HEK293 (cell line): ENCODE data around the gene ACSS2.

Experiments used
- CTCF ChIA-PET: fragments of 350-600 bp; formaldehyde crosslinking; extraction: SDS; loops from one replicate; lab custom pipeline; 2021; ENCODE audit warnings: antibody characterized with exemption; lab: Yijun Ruan, JAX
- POLR2A ChIA-PET: fragments of 300-600 bp; formaldehyde crosslinking; extraction: SDS; loops from one replicate; lab custom pipeline; 2020; ENCODE audit warnings: antibody characterized with exemption, inconsistent platforms; lab: Yijun Ruan, JAX
- H3K27ac ChIP-seq: fragments of 200-500 bp; sonication (Bioruptor generic); 2 replicates; pipeline ENCODE4 v1.5.1; 2014; ENCODE audit warnings: low read depth, low read length, control low read depth, inconsistent platforms; ENCODE audit errors: extremely low read depth
- H3K36me3 ChIP-seq, 2 experiments: fragments of 200-500 bp in 1 of 2; sonication (Bioruptor generic) in 1 of 2; 1 replicate in 1 of 2; 2 replicates in 1 of 2; pipeline ENCODE4 v1.5.1; 2014 to 2017; ENCODE audit warnings: inconsistent platforms in 2 of 2, low read length in 2 of 2; ENCODE audit not compliant: control insufficient read depth in 2 of 2, insufficient read depth in 1 of 2
- H3K4me1 ChIP-seq: fragments of 200-500 bp; sonication (Bioruptor generic); 2 replicates; pipeline ENCODE4 v1.5.1; 2014; ENCODE audit warnings: mild to moderate bottlenecking, low read length, inconsistent platforms; ENCODE audit not compliant: control insufficient read depth, insufficient read depth
- H3K4me3 ChIP-seq: 2 replicates; pipeline ENCODE4 v1.5.1; 2011; ENCODE audit warnings: low read depth, mild to moderate bottlenecking, control low read depth, low read length, moderate library complexity
- H3K9me3 ChIP-seq: fragments of 200-500 bp; sonication (Bioruptor generic); 2 replicates; pipeline ENCODE4 v1.5.1; 2014; ENCODE audit warnings: low read depth, low read length, inconsistent platforms; ENCODE audit not compliant: control insufficient read depth, insufficient read depth
- BCL11A ChIP-seq: fragments of 450-650 bp; formaldehyde crosslinking; IDR thresholded peaks from 2 replicates; pipeline ENCODE4 v1.5.1; 2016; ENCODE audit warnings: low read depth, missing biosample characterization, missing genetic modification characterization
- FEZF1 ChIP-seq: fragments of 450-650 bp; formaldehyde crosslinking; IDR thresholded peaks from 2 replicates; pipeline ENCODE4 v1.5.1; 2016; ENCODE audit warnings: missing biosample characterization, missing genetic modification characterization
- KLF10 ChIP-seq: fragments of 450-650 bp; IDR thresholded peaks from 2 replicates; pipeline ENCODE4 v1.5.1; 2018; ENCODE audit warnings: missing biosample characterization, mild to moderate bottlenecking, missing genetic modification characterization
- KLF8 ChIP-seq: fragments of 450-650 bp; formaldehyde crosslinking; IDR thresholded peaks from 2 replicates; pipeline ENCODE4 v1.5.1; 2016; ENCODE audit warnings: missing biosample characterization, missing genetic modification characterization
- MEIS1 ChIP-seq: sonication (generic); formaldehyde crosslinking; IDR thresholded peaks from 2 replicates; pipeline ENCODE4 v1.8.1; 2022; ENCODE audit warnings: missing genetic modification reagents, mild to moderate bottlenecking, borderline replicate concordance
- PRDM6 ChIP-seq: fragments of 450-650 bp; formaldehyde crosslinking; IDR thresholded peaks from 2 replicates; pipeline ENCODE4 v1.5.1; 2017; ENCODE audit warnings: missing biosample characterization, missing genetic modification characterization
- SCRT2 ChIP-seq: fragments of 450-650 bp; formaldehyde crosslinking; IDR thresholded peaks from 2 replicates; pipeline ENCODE4 v1.5.1; 2016; ENCODE audit warnings: missing biosample characterization, missing genetic modification characterization
- SP3 ChIP-seq: fragments of 450-650 bp; formaldehyde crosslinking; IDR thresholded peaks from 2 replicates; pipeline ENCODE4 v1.5.1; 2016; ENCODE audit warnings: missing biosample characterization, missing genetic modification characterization
- ZBTB10 ChIP-seq: fragments of 450-650 bp; formaldehyde crosslinking; IDR thresholded peaks from 2 replicates; pipeline ENCODE4 v1.5.1; 2016; ENCODE audit warnings: missing biosample characterization, missing genetic modification characterization
- ZBTB48 ChIP-seq: fragments of 450-650 bp; formaldehyde crosslinking; IDR thresholded peaks from 2 replicates; pipeline ENCODE4 v1.5.1; 2016; ENCODE audit warnings: missing biosample characterization, missing genetic modification characterization
- ZFP69B ChIP-seq: fragments of 450-650 bp; formaldehyde crosslinking; IDR thresholded peaks from 2 replicates; pipeline ENCODE4 v1.5.1; 2016; ENCODE audit warnings: missing biosample characterization, missing genetic modification characterization
- ZNF114 ChIP-seq: fragments of 450-650 bp; formaldehyde crosslinking; IDR thresholded peaks from 2 replicates; pipeline ENCODE4 v1.5.0; 2017; ENCODE audit warnings: missing biosample characterization, missing genetic modification characterization
- ZNF132 ChIP-seq: fragments of 450-650 bp; formaldehyde crosslinking; IDR thresholded peaks from 2 replicates; pipeline ENCODE4 v1.5.1; 2017; ENCODE audit warnings: missing biosample characterization, missing genetic modification characterization, borderline replicate concordance
- ZNF146 ChIP-seq: fragments of 450-650 bp; formaldehyde crosslinking; IDR thresholded peaks from 2 replicates; pipeline ENCODE4 v1.5.1; 2016; ENCODE audit warnings: missing biosample characterization, missing genetic modification characterization
- ZNF214 ChIP-seq: fragments of 450-650 bp; formaldehyde crosslinking; IDR thresholded peaks from 2 replicates; pipeline ENCODE4 v1.5.1; 2017; ENCODE audit warnings: missing biosample characterization, mild to moderate bottlenecking, missing genetic modification characterization, borderline replicate concordance
- ZNF223 ChIP-seq: fragments of 450-650 bp; formaldehyde crosslinking; IDR thresholded peaks from 2 replicates; pipeline ENCODE4 v1.5.1; 2016; ENCODE audit warnings: missing biosample characterization, missing genetic modification characterization
- ZNF274 ChIP-seq, 2 experiments: fragments of 200-500 bp in 1 of 2; fragments of 450-650 bp in 1 of 2; sonication (Bioruptor generic) in 1 of 2; formaldehyde crosslinking in 1 of 2; IDR thresholded peaks; 2 replicates each; pipeline versions ENCODE4 v1.5.1 to v1.6.1; 2014 to 2016; ENCODE audit warnings: borderline replicate concordance in 1 of 2, inconsistent platforms in 1 of 2, low read length in 1 of 2, missing biosample characterization in 1 of 2, missing genetic modification characterization in 1 of 2
- ZNF366 ChIP-seq: fragments of 450-650 bp; formaldehyde crosslinking; conservative IDR thresholded peaks from 2 replicates; pipeline ENCODE4 v1.5.1; 2016; ENCODE audit warnings: missing biosample characterization, missing genetic modification characterization
- ZNF391 ChIP-seq: fragments of 450-650 bp; formaldehyde crosslinking; IDR thresholded peaks from 2 replicates; pipeline ENCODE4 v1.5.1; 2016; ENCODE audit warnings: low read depth, missing biosample characterization, missing genetic modification characterization, borderline replicate concordance
- ZNF426 ChIP-seq: fragments of 450-650 bp; formaldehyde crosslinking; IDR thresholded peaks from 2 replicates; pipeline ENCODE4 v1.5.1; 2017; ENCODE audit warnings: missing biosample characterization, missing genetic modification characterization, mild to moderate bottlenecking, inconsistent platforms, moderate library complexity
- ZNF473 ChIP-seq: fragments of 450-650 bp; formaldehyde crosslinking; IDR thresholded peaks from 2 replicates; pipeline ENCODE4 v1.5.1; 2017; ENCODE audit warnings: missing biosample characterization, missing genetic modification characterization
- ZNF48 ChIP-seq: fragments of 450-650 bp; formaldehyde crosslinking; IDR thresholded peaks from 2 replicates; pipeline ENCODE4 v1.5.1; 2016; ENCODE audit warnings: missing biosample characterization, missing genetic modification characterization
- ZNF548 ChIP-seq: fragments of 450-650 bp; formaldehyde crosslinking; IDR thresholded peaks from 2 replicates; pipeline ENCODE4 v1.5.1; 2016; ENCODE audit warnings: missing biosample characterization, missing genetic modification characterization
- ZNF549 ChIP-seq: fragments of 450-650 bp; IDR thresholded peaks from 2 replicates; pipeline ENCODE4 v1.5.1; 2018; ENCODE audit warnings: missing biosample characterization, missing genetic modification characterization, mild to moderate bottlenecking, inconsistent platforms, moderate library complexity
- ZNF704 ChIP-seq: fragments of 450-650 bp; formaldehyde crosslinking; IDR thresholded peaks from 2 replicates; pipeline ENCODE4 v1.5.1; 2016; ENCODE audit warnings: missing biosample characterization, missing genetic modification characterization
- ZNF747 ChIP-seq: fragments of 450-650 bp; formaldehyde crosslinking; IDR thresholded peaks from 2 replicates; pipeline ENCODE4 v1.5.1; 2016; ENCODE audit warnings: missing biosample characterization, missing genetic modification characterization
- ZSCAN23 ChIP-seq: fragments of 450-650 bp; formaldehyde crosslinking; IDR thresholded peaks from 2 replicates; pipeline ENCODE4 v1.5.1; 2016; ENCODE audit warnings: missing biosample characterization, missing genetic modification characterization
- TF ChIP-seq, protein P1 (sequence below): fragments of 450-650 bp; formaldehyde crosslinking; IDR thresholded peaks from 2 replicates; pipeline ENCODE4 v1.5.1; 2017; ENCODE audit warnings: missing biosample characterization, missing genetic modification characterization

The ACSS2 gene

DNA sequence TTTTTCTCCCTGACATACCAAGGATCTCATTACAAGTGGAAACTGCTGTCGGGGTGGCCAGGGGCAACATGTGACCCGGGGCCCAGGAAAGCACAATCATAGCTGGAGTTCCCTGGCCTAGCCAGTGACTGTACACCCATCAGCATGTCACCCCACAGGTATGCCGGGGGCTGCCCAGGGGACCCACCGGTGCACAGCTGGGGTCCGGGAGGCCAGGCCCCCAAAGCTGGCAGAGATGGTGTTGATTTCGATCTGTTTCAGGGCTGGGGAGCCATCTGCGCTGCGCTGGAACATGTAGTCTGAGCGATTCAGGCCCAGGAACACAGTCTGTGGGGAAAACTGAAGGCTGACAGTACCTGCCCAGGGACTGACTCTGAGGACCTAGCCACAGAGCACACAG is 65.9 kb downstream of the ACSS2 start:
- TF ChIP-seq ZNF214 (tag by site-specific recombination): no peak
- TF ChIP-seq ZNF391 (tag by site-specific recombination): no peak
- no peak for TF ChIP-seq ZSCAN23 (tag by site-specific recombination)
- no peak for TF ChIP-seq ZNF426
- TF ChIP-seq ZNF549 (tag by site-specific recombination): no peak
- no peak for TF ChIP-seq ZNF747 (tag by site-specific recombination)
- no peak for TF ChIP-seq MEIS1 (CRISPR knock-in tag)
- no peak for TF ChIP-seq ZNF704 (tag by site-specific recombination)
- no peak for TF ChIP-seq SP3
- TF ChIP-seq PRDM6 (tag by site-specific recombination): no peak
- TF ChIP-seq ZNF223: no peak
- no peak for TF ChIP-seq KLF10
- TF ChIP-seq ZBTB48 (tag by site-specific recombination): no peak
- no peak for TF ChIP-seq ZNF132 (tag by site-specific recombination)
- TF ChIP-seq ZNF114 (tag by site-specific recombination): no peak
- TF ChIP-seq ZNF48 (tag by site-specific recombination): no peak
- no peak for TF ChIP-seq ZNF473
- TF ChIP-seq KLF8 (tag by site-specific recombination): no peak
- TF ChIP-seq ZNF146 (tag by site-specific recombination): no peak
- no peak for TF ChIP-seq BCL11A (tag by site-specific recombination)
- no peak overlapping the region for H3K4me3 ChIP-seq
- H3K4me1 ChIP-seq: no peaks in the 10 kb centered on the region
- no peak overlapping the region for H3K27ac ChIP-seq
- CTCF ChIA-PET: interaction anchor here (1.1 kb wide), 1 partner anchor 68 kb away, joined by 3 read pairs; no protein-coding TSS in a partner anchor
- H3K9me3 ChIP-seq: no peaks in the 10 kb centered on the region
- H3K36me3 ChIP-seq: peaks cover 7 to 82% of the 10 kb centered on the region in 2 experiments; a peak in 2 of 3 replicates
- POLR2A ChIA-PET: interaction anchor here (1.1 kb wide), 1 partner anchor 9 kb away, joined by 3 read pairs; no protein-coding TSS in a partner anchor

- POLR2A ChIA-PET: interaction anchor here (0.5 to 0.8 kb wide), 2 partner anchors 12 to 445 kb away, joined by 3 read pairs; partner anchors contain the start of genes GSS and MYH7B
- Histone ChIP-seq H3K9me3 (no peaks in the 10 kb centered on the region), H3K36me3 (peaks cover 5 to 77% of the 10 kb centered on the region in 2 experiments), H3K27ac (peak overlapping the region; percentile 37; the same call in 1 of the 2 replicates), H3K4me3 (no peak overlapping the region), H3K4me1 (no peaks in the 10 kb centered on the region)
- CTCF ChIA-PET: interaction anchor here (1.0 to 1.1 kb wide), 3 partner anchors 69 to 110 kb away, joined by 3 read pairs; no protein-coding TSS in a partner anchor
- TF ChIP-seq ZNF114 (tag by site-specific recombination): no peak
- 0 out of 2 replicates have a peak, but pooled peaks have one; percentile 42 for TF ChIP-seq ZFP69B
- TF ChIP-seq SCRT2 (tag by site-specific recombination): peak; percentile 88
- TF ChIP-seq ZNF274 (IDR thresholded peaks at IDR 0.05; ENCODE audit: low read length): no peak
- no peak for TF ChIP-seq ZNF274 (tag by site-specific recombination; IDR thresholded peaks at IDR 0.05; ENCODE audit: borderline replicate concordance)
- 0 out of 2 replicates have a peak, but pooled peaks have one; percentile 17 for TF ChIP-seq FEZF1 (tag by site-specific recombination)
- TF ChIP-seq ZBTB10 (tag by site-specific recombination): no peak
- no peak for TF ChIP-seq ZNF548
- TF ChIP-seq, protein P1, sequence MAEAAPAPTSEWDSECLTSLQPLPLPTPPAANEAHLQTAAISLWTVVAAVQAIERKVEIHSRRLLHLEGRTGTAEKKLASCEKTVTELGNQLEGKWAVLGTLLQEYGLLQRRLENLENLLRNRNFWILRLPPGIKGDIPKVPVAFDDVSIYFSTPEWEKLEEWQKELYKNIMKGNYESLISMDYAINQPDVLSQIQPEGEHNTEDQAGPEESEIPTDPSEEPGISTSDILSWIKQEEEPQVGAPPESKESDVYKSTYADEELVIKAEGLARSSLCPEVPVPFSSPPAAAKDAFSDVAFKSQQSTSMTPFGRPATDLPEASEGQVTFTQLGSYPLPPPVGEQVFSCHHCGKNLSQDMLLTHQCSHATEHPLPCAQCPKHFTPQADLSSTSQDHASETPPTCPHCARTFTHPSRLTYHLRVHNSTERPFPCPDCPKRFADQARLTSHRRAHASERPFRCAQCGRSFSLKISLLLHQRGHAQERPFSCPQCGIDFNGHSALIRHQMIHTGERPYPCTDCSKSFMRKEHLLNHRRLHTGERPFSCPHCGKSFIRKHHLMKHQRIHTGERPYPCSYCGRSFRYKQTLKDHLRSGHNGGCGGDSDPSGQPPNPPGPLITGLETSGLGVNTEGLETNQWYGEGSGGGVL (tag by site-specific recombination): peak; percentile 23; the same call in 1 of the 2 replicates
- peak; percentile 36 for TF ChIP-seq ZNF366 (tag by site-specific recombination)
These were observed 67.6 kb downstream of the ACSS2 start for GRCh38 chr20:34943808-34944567.
